HCT116 (cell line): ENCODE data around the gene C2orf76. TPM values are rescaled to one million over a fixed set of nuclear protein-coding genes. Genes with fewer than 3 reads are reported as not detected.

Experiments used
- ATAC-seq: fragments of 200-7000 bp; cut with Tn5 transposase; 2 replicates; pipeline ENCODE4 v1.9.1; 2020; ENCODE audit warnings: mild to moderate bottlenecking, moderate library complexity
- BruUV-seq: library from RNA; stranded (reverse); fragments of 400-500 nt; replicated peaks from 2 replicates; lab custom pipeline; 2021; lab: Mats Ljungman, UMichigan
- CTCF ChIA-PET: fragments of 300-600 bp; sonication (Branson Sonifier 250); formaldehyde crosslinking; loops from one replicate; lab custom pipeline; 2021; ENCODE audit warnings: antibody characterized with exemption; lab: Charles Lee
- POLR2A ChIA-PET: fragments of 300-600, 350-600 bp; sonication (Branson Sonifier 250); formaldehyde crosslinking; loops from one replicate; lab custom pipeline; 2021; ENCODE audit warnings: antibody characterized with exemption; lab: Charles Lee
- RAD21 ChIA-PET, 2 experiments: fragments of 300-600 bp; sonication (Branson Sonifier 250); formaldehyde crosslinking; loops; one replicate each; lab custom pipeline; 2023; ENCODE audit warnings: low total read pairs in 2 of 2; ENCODE audit not compliant: uncharacterized antibody in 2 of 2, unreplicated experiment in 2 of 2, low non-redundant PET in 1 of 2; lab: Charles Lee
- DNase-seq: peaks from one replicate; pipeline ENCODE4 v3.0.0-alpha.2; 2010; ENCODE audit warnings: low read depth, low spot score
- H2AFZ ChIP-seq: fragments of 200-600 bp; shearing (Covaris generic), sonication (generic); 2 replicates; pipeline ENCODE4 v1.6.1; 2017; ENCODE audit warnings: low read depth, mixed run types, mixed read lengths, antibody characterized with exemption, low read length; ENCODE audit not compliant: poor library complexity, severe bottlenecking
- H3K27ac ChIP-seq: 2 replicates; pipeline ENCODE4 v1.5.1; 2012; ENCODE audit warnings: low read depth, low read length
- H3K27me3 ChIP-seq: fragments of 200-600 bp; sonication (generic); 2 replicates; pipeline ENCODE4 v1.6.1; 2016; ENCODE audit warnings: mixed run types, low read length, mixed read lengths; ENCODE audit not compliant: insufficient read depth
- H3K36me3 ChIP-seq, 2 experiments: fragments of 200-500 bp in 1 of 2; fragments of 200-600 bp in 1 of 2; sonication (Bioruptor generic) in 1 of 2; sonication (generic) in 1 of 2; 2 replicates each; pipeline versions ENCODE4 v1.5.1 to v1.6.1; 2014 to 2016; ENCODE audit warnings: low read length in 2 of 2, inconsistent platforms in 1 of 2, mixed read lengths in 1 of 2, mixed run types in 1 of 2; ENCODE audit not compliant: insufficient read depth in 2 of 2, control insufficient read depth in 1 of 2
- H3K4me1 ChIP-seq, 2 experiments: fragments of 200-600 bp in 1 of 2; sonication (generic) in 1 of 2; 2 replicates each; pipeline versions ENCODE4 v1.5.1 to v1.6.1; 2012 to 2017; ENCODE audit warnings: low read length in 2 of 2, inconsistent platforms in 1 of 2, mild to moderate bottlenecking in 1 of 2, mixed read lengths in 1 of 2, mixed run types in 1 of 2, moderate library complexity in 1 of 2; ENCODE audit not compliant: insufficient read depth in 2 of 2, control insufficient read depth in 1 of 2
- H3K4me2 ChIP-seq: fragments of 200-600 bp; sonication (generic); 2 replicates; pipeline ENCODE4 v1.6.1; 2017; ENCODE audit warnings: mixed run types, low read length, mixed read lengths
- H3K4me3 ChIP-seq, 2 experiments: fragments of 200-600 bp in 1 of 2; sonication (generic) in 1 of 2; replicated peaks in 1 of 2; 2 replicates each; pipeline ENCODE4 v1.5.1; 2011 to 2016; ENCODE audit warnings: low read length in 2 of 2, control low read depth in 1 of 2, low read depth in 1 of 2, mild to moderate bottlenecking in 1 of 2, mixed read lengths in 1 of 2, mixed run types in 1 of 2
- H3K79me2 ChIP-seq: fragments of 200-600 bp; sonication (generic); 2 replicates; pipeline ENCODE4 v1.6.1; 2017; ENCODE audit warnings: mild to moderate bottlenecking, mixed run types, low read length, moderate library complexity, mixed read lengths; ENCODE audit not compliant: insufficient read depth
- H3K9ac ChIP-seq: fragments of 200-600 bp; sonication (generic); 2 replicates; pipeline ENCODE4 v1.6.1; 2016; ENCODE audit warnings: low read length, mixed read lengths
- H3K9me2 ChIP-seq: fragments of 200-600 bp; sonication (generic), shearing (Covaris generic); 2 replicates; pipeline ENCODE4 v1.6.1; 2017; ENCODE audit warnings: mixed run types, mild to moderate bottlenecking, moderate library complexity; ENCODE audit not compliant: insufficient read depth
- H3K9me3 ChIP-seq, 2 experiments: fragments of 200-500 bp in 1 of 2; fragments of 200-600 bp in 1 of 2; sonication (Bioruptor generic) in 1 of 2; sonication (generic) in 1 of 2; 2 replicates each; pipeline ENCODE4 v1.6.1; 2014 to 2017; ENCODE audit warnings: low read length in 2 of 2, mixed read lengths in 2 of 2, inconsistent platforms in 1 of 2, low read depth in 1 of 2, mild to moderate bottlenecking in 1 of 2, mixed run types in 1 of 2, moderate library complexity in 1 of 2; ENCODE audit not compliant: control insufficient read depth in 1 of 2, insufficient read depth in 1 of 2
- H4K20me1 ChIP-seq: fragments of 200-600 bp; sonication (generic), shearing (Covaris generic); 2 replicates; pipeline ENCODE4 v1.6.1; 2017; ENCODE audit warnings: mixed run types, mild to moderate bottlenecking, moderate library complexity; ENCODE audit not compliant: insufficient read depth
- CEBPB ChIP-seq: IDR thresholded peaks from 2 replicates; pipeline ENCODE4 v1.6.1; 2012; ENCODE audit warnings: low read depth
- EGR1 ChIP-seq: IDR thresholded peaks from 2 replicates; pipeline ENCODE4 v1.6.1; 2012; ENCODE audit warnings: low read depth
- ELF1 ChIP-seq: IDR thresholded peaks from 2 replicates; pipeline ENCODE4 v1.6.1; 2012; ENCODE audit warnings: low read depth, borderline replicate concordance
- EZH2 ChIP-seq: fragments of 200-600 bp; sonication (generic); IDR thresholded peaks from 2 replicates; pipeline ENCODE4 v1.6.1; 2017; ENCODE audit warnings: antibody characterized with exemption, mixed run types
- EZH2phosphoT487 ChIP-seq: fragments of 200-600 bp; IDR thresholded peaks from 2 replicates; pipeline ENCODE4 v1.6.1; 2018; ENCODE audit warnings: antibody characterized with exemption, borderline replicate concordance
- FOSL1 ChIP-seq: IDR thresholded peaks from 2 replicates; pipeline ENCODE4 v1.6.1; 2012; ENCODE audit warnings: low read depth
- JUND ChIP-seq: IDR thresholded peaks from 2 replicates; pipeline ENCODE4 v1.6.1; 2012
- MAX ChIP-seq: IDR thresholded peaks from 2 replicates; pipeline ENCODE4 v1.6.1; 2012
- POLR2A ChIP-seq: IDR thresholded peaks from 2 replicates; pipeline ENCODE4 v1.7.0; 2011; ENCODE audit warnings: borderline replicate concordance; ENCODE audit not compliant: insufficient read depth, insufficient read length; ENCODE audit errors: extremely low read depth
- RAD21 ChIP-seq: IDR thresholded peaks from 2 replicates; pipeline ENCODE4 v1.6.1; 2012; ENCODE audit warnings: low read depth, mild to moderate bottlenecking
- REST ChIP-seq: IDR thresholded peaks from 2 replicates; pipeline ENCODE4 v1.6.1; 2012; ENCODE audit warnings: low read depth
- SIN3A ChIP-seq: IDR thresholded peaks from 2 replicates; pipeline ENCODE4 v1.6.1; 2012; ENCODE audit warnings: low read depth
- SRF ChIP-seq: IDR thresholded peaks from 2 replicates; pipeline ENCODE4 v1.6.1; 2012; ENCODE audit warnings: low read depth
- TCF7L2 ChIP-seq: IDR thresholded peaks from 2 replicates; pipeline ENCODE4 v1.7.0; 2011; ENCODE audit warnings: borderline replicate concordance, inconsistent platforms; ENCODE audit not compliant: insufficient read depth, insufficient read length; ENCODE audit errors: extremely low read depth
- YY1 ChIP-seq: IDR thresholded peaks from 2 replicates; pipeline ENCODE4 v1.6.1; 2011; ENCODE audit warnings: low read length, low read depth, moderate library complexity, mild to moderate bottlenecking; ENCODE audit not compliant: insufficient replicate concordance; ENCODE audit errors: extremely low read depth
- ZFX ChIP-seq: fragments of 450-650 bp; IDR thresholded peaks from 2 replicates; pipeline ENCODE4 v1.6.1; 2017
- ZNF274 ChIP-seq: fragments of 200-500 bp; sonication (Bioruptor generic); IDR thresholded peaks from 2 replicates; pipeline ENCODE4 v1.6.1; 2014; ENCODE audit warnings: mild to moderate bottlenecking, low read depth, low read length, inconsistent platforms
- intact Hi-C: fragments of 100-400 bp; cut with micrococcal nuclease; formaldehyde crosslinking; loops from 2 replicates; pipeline ENCODE4 v1.10.0; 2022
- total RNA-seq: library from RNA; stranded (reverse); gene quantifications from one replicate; pipeline ENCODE4 v1.2.1, GENCODE V29; 2021; ENCODE audit not compliant: unreplicated experiment
- TF ChIP-seq, protein P1 (sequence below): IDR thresholded peaks from 2 replicates; pipeline ENCODE4 v1.6.1; 2012
- TF ChIP-seq, protein P2 (sequence below): IDR thresholded peaks from 2 replicates; pipeline ENCODE4 v1.6.1; 2011; ENCODE audit warnings: mild to moderate bottlenecking, low read length, moderate library complexity; ENCODE audit not compliant: insufficient replicate concordance; ENCODE audit errors: extremely low read depth
- TF ChIP-seq, protein P3 (sequence below), 3 experiments: fragments of 200-600 bp in 1 of 3; sonication (generic) in 1 of 3; IDR thresholded peaks in 2 of 3; conservative IDR thresholded peaks in 1 of 3; 2 replicates each; pipeline ENCODE4 v1.5.1; 2012 to 2017; ENCODE audit warnings: low read depth in 2 of 3, low read length in 2 of 3, antibody characterized with exemption in 1 of 3, borderline replicate concordance in 1 of 3, control low read depth in 1 of 3, mild to moderate bottlenecking in 1 of 3, mixed read lengths in 1 of 3, mixed run types in 1 of 3, moderate library complexity in 1 of 3; ENCODE audit not compliant: insufficient read depth in 1 of 3

The C2orf76 gene
- total RNA-seq, 1 experiment from 2014 or later, result 10.5 TPM

- Histone ChIP-seq H3K27ac (no peak overlapping the region), H3K4me3 (no peak overlapping the region), H3K9me3 (no peaks in the 10 kb centered on the region), H3K36me3 (peaks cover 41% of the 10 kb centered on the region in 2 experiments), H3K27me3 (no peaks in the 10 kb centered on the region), H3K9me2 (no peaks in the 10 kb centered on the region), H3K79me2 (peaks cover 38% of the 10 kb centered on the region), H3K4me1 (peaks cover 13 to 17% of the 10 kb centered on the region in 2 experiments), H3K4me2 (no peak overlapping the region), H2AFZ (no peak overlapping the region), H4K20me1 (no peaks in the 10 kb centered on the region), H3K9ac (no peak overlapping the region)
- intact Hi-C loops, result no loop called here
- ChIA-PET POLR2A (interaction anchor here (0.7 kb wide), 1 partner anchor 80 kb away, joined by 3 read pairs; no protein-coding TSS in a partner anchor), CTCF (no interaction called here), RAD21 (no interaction called here)
- no TSS peak for BruUV-seq
- TF ChIP-seq ZNF274 (no peak), MAX (no peak), RAD21 (no peak), SRF (no peak), ZFX (no peak), SIN3A (no peak), REST (no peak), EGR1 (no peak), EZH2phosphoT487 (no peak), ELF1 (no peak), TCF7L2 (no peak), CEBPB (no peak), FOSL1 (no peak), JUND (no peak), POLR2A (no peak), YY1 (no peak), EZH2 (no peak)
- TF ChIP-seq, protein P1, sequence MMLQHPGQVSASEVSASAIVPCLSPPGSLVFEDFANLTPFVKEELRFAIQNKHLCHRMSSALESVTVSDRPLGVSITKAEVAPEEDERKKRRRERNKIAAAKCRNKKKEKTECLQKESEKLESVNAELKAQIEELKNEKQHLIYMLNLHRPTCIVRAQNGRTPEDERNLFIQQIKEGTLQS, result no peak
- TF ChIP-seq, protein P2, sequence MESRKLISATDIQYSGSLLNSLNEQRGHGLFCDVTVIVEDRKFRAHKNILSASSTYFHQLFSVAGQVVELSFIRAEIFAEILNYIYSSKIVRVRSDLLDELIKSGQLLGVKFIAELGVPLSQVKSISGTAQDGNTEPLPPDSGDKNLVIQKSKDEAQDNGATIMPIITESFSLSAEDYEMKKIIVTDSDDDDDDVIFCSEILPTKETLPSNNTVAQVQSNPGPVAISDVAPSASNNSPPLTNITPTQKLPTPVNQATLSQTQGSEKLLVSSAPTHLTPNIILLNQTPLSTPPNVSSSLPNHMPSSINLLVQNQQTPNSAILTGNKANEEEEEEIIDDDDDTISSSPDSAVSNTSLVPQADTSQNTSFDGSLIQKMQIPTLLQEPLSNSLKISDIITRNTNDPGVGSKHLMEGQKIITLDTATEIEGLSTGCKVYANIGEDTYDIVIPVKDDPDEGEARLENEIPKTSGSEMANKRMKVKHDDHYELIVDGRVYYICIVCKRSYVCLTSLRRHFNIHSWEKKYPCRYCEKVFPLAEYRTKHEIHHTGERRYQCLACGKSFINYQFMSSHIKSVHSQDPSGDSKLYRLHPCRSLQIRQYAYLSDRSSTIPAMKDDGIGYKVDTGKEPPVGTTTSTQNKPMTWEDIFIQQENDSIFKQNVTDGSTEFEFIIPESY, result no peak
- TF ChIP-seq, protein P3, sequence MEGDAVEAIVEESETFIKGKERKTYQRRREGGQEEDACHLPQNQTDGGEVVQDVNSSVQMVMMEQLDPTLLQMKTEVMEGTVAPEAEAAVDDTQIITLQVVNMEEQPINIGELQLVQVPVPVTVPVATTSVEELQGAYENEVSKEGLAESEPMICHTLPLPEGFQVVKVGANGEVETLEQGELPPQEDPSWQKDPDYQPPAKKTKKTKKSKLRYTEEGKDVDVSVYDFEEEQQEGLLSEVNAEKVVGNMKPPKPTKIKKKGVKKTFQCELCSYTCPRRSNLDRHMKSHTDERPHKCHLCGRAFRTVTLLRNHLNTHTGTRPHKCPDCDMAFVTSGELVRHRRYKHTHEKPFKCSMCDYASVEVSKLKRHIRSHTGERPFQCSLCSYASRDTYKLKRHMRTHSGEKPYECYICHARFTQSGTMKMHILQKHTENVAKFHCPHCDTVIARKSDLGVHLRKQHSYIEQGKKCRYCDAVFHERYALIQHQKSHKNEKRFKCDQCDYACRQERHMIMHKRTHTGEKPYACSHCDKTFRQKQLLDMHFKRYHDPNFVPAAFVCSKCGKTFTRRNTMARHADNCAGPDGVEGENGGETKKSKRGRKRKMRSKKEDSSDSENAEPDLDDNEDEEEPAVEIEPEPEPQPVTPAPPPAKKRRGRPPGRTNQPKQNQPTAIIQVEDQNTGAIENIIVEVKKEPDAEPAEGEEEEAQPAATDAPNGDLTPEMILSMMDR (IDR thresholded peaks at IDR 0.05 in 2 of 3, conservative IDR thresholded peaks at IDR 0.05 in 1 of 3; ENCODE audit: borderline replicate concordance in 1 of 3, insufficient read depth in 1 of 3, low read depth in 2 of 3, low read length in 2 of 3), result no peak
- DNase-seq, result no peak
- no peak for ATAC-seq
These were observed 3.2 kb upstream of the C2orf76 start for GRCh38 chr2:119369845-119370244.
